CD4-positive, alpha-beta T cell (primary cell): ENCODE results near the gene MLC1. TPM values are rescaled to one million over a fixed set of nuclear protein-coding genes. Genes with fewer than 3 reads are reported as not detected.

Experiments used
- ATAC-seq: fragments of 200-7000 bp; cut with Tn5 transposase; one replicate; pipeline ENCODE4 v1.10.0; 2022; ENCODE audit warnings: mild to moderate bottlenecking; ENCODE audit not compliant: poor library complexity
- CTCF ChIA-PET: fragments of 350-600 bp; sonication (Branson Sonifier 250); formaldehyde crosslinking; loops from one replicate; lab custom pipeline; 2021; ENCODE audit warnings: antibody characterized with exemption, inconsistent platforms; lab: Charles Lee
- POLR2A ChIA-PET: fragments of 350-600 bp; sonication (Branson Sonifier 250); formaldehyde crosslinking; loops from one replicate; lab custom pipeline; 2021; ENCODE audit warnings: antibody characterized with exemption, inconsistent platforms; lab: Charles Lee
- DNase-seq, 14 experiments: peaks; one replicate each; pipeline ENCODE4 v3.0.0-alpha.2; 2013 to 2020; ENCODE audit warnings: mixed read lengths in 2 of 14
- H3K27ac ChIP-seq, 2 donors: one replicate each; pipeline versions ENCODE4 v1.5.1 to v1.7.0; 2013; ENCODE audit warnings: low read length in 2 of 2, low read depth in 1 of 2, mild to moderate bottlenecking in 1 of 2
- H3K27me3 ChIP-seq, 2 experiments: 1 replicate in 1 of 2; 2 replicates in 1 of 2; pipeline versions ENCODE4 v1.6.1 to v1.7.0; 2013; ENCODE audit warnings: low read length in 2 of 2, control low read depth in 1 of 2, mild to moderate bottlenecking in 1 of 2, moderate library complexity in 1 of 2; ENCODE audit not compliant: insufficient read depth in 2 of 2, control insufficient read depth in 1 of 2
- H3K36me3 ChIP-seq: one replicate; pipeline ENCODE4 v1.6.1; 2013; ENCODE audit warnings: low read length, control low read depth; ENCODE audit not compliant: insufficient read depth
- H3K4me1 ChIP-seq: one replicate; pipeline ENCODE4 v1.6.1; 2013; ENCODE audit warnings: low read length, control low read depth; ENCODE audit not compliant: insufficient read depth
- H3K4me3 ChIP-seq: one replicate; pipeline ENCODE4 v1.5.1; 2013; ENCODE audit warnings: mild to moderate bottlenecking, low read length, moderate library complexity
- H3K9me3 ChIP-seq, 2 experiments: 1 replicate in 1 of 2; 2 replicates in 1 of 2; pipeline versions ENCODE4 v1.6.1 to v1.7.0; 2013; ENCODE audit warnings: low read length in 2 of 2, mild to moderate bottlenecking in 2 of 2, control low read depth in 1 of 2, moderate library complexity in 1 of 2; ENCODE audit not compliant: control insufficient read depth in 1 of 2, insufficient read depth in 1 of 2
- H3K27ac Mint-ChIP-seq: one replicate; pipeline ENCODE4 v1.8.0; 2020; ENCODE audit warnings: mixed read lengths
- H3K27me3 Mint-ChIP-seq: one replicate; pipeline ENCODE4 v1.8.0; 2021; ENCODE audit warnings: mixed read lengths
- H3K36me3 Mint-ChIP-seq: one replicate; pipeline ENCODE4 v1.8.0; 2021; ENCODE audit warnings: low read depth, mixed read lengths
- H3K4me1 Mint-ChIP-seq: one replicate; pipeline ENCODE4 v1.8.0; 2021; ENCODE audit warnings: low read depth, mixed read lengths
- H3K4me3 Mint-ChIP-seq: one replicate; pipeline ENCODE4 v1.8.0; 2020; ENCODE audit warnings: mild to moderate bottlenecking, mixed read lengths
- H3K9me3 Mint-ChIP-seq: one replicate; pipeline ENCODE4 v1.8.0; 2020; ENCODE audit warnings: mixed read lengths
- intact Hi-C, 2 experiments: fragments of 100-400 bp; cut with DNase I in 1 of 2; cut with micrococcal nuclease in 1 of 2; formaldehyde crosslinking; loops; one replicate each; pipeline versions ENCODE4 v1.15.1 to v1.9.0; 2023 to 2025; cut with DNase I, micrococcal nuclease
- total RNA-seq, 174 experiments: library from RNA in 2 of 174; stranded (reverse) in 2 of 174; gene quantifications; one replicate each; pipeline ENCODE4 v1.2.3 and lab custom pipeline; 2021 to 2026
- TF ChIP-seq, protein P1 (sequence below): fragments of 200-600 bp; IDR thresholded peaks from one replicate; pipeline ENCODE4 v1.8.0; 2022; ENCODE audit warnings: antibody characterized with exemption, mild to moderate bottlenecking

The MLC1 gene
- total RNA-seq, 2 experiments from 2014 or later, result 0.16 TPM; not detected in 1

DNA sequence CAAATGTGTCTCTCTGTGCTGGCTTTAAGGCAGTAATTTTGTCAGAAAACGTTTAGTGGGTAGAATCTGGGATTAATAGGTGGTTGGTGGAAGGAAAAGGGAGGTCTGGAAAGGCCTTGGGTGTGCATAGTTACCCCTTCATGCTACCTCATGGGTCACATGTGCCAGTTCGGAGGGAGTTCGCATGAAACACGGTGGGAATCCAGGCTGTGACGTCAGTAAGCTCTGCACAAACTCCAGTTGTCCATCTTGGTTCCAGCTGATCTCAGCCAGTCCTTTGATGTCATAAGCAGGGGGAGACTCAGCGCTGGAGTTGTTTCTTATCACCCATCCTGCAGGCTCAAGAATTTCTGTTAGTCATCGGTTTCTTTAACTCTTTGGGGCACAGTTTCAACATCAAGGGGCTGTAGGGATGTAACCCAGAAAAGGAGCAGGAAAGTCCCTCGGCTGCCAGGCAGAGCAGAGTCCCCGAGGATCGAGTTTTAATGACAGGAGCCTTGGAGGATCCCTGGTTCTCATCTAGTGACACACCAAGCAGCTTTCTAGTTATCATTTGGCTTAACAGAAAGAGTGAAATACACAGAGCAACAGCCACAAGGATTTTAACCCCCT is 33.4 kb upstream of the MLC1 start:
- peaks cover 6 to 20% of the 10 kb centered on the region in 2 experiments for H3K9me3 ChIP-seq
- Mint-ChIP-seq H3K4me1 (no peaks in the 10 kb centered on the region), H3K27ac (no peak overlapping the region), H3K4me3 (no peak overlapping the region), H3K9me3 (peaks cover 2% of the 10 kb centered on the region), H3K36me3 (no peaks in the 10 kb centered on the region), H3K27me3 (peaks cover 25% of the 10 kb centered on the region)
- TF ChIP-seq, protein P1, sequence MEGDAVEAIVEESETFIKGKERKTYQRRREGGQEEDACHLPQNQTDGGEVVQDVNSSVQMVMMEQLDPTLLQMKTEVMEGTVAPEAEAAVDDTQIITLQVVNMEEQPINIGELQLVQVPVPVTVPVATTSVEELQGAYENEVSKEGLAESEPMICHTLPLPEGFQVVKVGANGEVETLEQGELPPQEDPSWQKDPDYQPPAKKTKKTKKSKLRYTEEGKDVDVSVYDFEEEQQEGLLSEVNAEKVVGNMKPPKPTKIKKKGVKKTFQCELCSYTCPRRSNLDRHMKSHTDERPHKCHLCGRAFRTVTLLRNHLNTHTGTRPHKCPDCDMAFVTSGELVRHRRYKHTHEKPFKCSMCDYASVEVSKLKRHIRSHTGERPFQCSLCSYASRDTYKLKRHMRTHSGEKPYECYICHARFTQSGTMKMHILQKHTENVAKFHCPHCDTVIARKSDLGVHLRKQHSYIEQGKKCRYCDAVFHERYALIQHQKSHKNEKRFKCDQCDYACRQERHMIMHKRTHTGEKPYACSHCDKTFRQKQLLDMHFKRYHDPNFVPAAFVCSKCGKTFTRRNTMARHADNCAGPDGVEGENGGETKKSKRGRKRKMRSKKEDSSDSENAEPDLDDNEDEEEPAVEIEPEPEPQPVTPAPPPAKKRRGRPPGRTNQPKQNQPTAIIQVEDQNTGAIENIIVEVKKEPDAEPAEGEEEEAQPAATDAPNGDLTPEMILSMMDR, result no peak
- no peak overlapping the region for H3K27ac ChIP-seq
- POLR2A ChIA-PET, result no interaction called here
- H3K27me3 ChIP-seq, result peaks cover 3 to 7% of the 10 kb centered on the region in 2 experiments
- no peak overlapping the region for H3K4me3 ChIP-seq
- CTCF ChIA-PET, result no interaction called here
- H3K36me3 ChIP-seq, result no peaks in the 10 kb centered on the region
- ATAC-seq (no peak), DNase-seq (no peak)
- intact Hi-C loops, result no loop called here
- H3K4me1 ChIP-seq, result no peaks in the 10 kb centered on the region

DNA sequence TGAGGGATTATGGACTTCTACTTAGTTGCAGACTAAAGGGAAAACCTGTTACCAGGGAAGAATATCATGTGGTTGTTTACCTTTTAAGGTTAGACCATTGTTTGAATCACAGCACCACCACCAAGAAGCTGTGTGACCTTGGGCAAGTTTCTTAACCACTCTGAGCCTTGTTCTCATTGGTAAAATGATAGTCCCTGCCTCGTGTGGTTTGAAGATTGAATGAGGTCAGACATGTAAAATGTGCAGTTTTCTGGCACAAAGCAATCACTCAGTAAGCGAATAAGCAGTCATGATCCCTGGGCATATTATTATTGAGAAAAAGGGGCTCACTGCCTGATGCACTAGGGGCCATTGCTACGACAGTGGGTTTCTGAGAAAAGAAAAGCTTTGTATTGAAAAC is 32.9 kb upstream of the MLC1 start:
- intact Hi-C loops, result no loop called here
- Mint-ChIP-seq H3K9me3 (no peaks in the 10 kb centered on the region), H3K27ac (no peak overlapping the region), H3K4me1 (no peaks in the 10 kb centered on the region), H3K36me3 (no peaks in the 10 kb centered on the region), H3K4me3 (no peak overlapping the region), H3K27me3 (peaks cover 29% of the 10 kb centered on the region)
- POLR2A ChIA-PET, result no interaction called here
- TF ChIP-seq, protein P1, result no peak
- DNase-seq (no peak), ATAC-seq (no peak)
- peaks cover under 1 to 15% of the 10 kb centered on the region in 2 experiments for H3K9me3 ChIP-seq
- H3K4me3 ChIP-seq, result no peak overlapping the region
- no peaks in the 10 kb centered on the region for H3K4me1 ChIP-seq
- no peak overlapping the region for H3K27ac ChIP-seq
- CTCF ChIA-PET, result no interaction called here
- H3K27me3 ChIP-seq, result peaks cover 4 to 7% of the 10 kb centered on the region in 2 experiments
- H3K36me3 ChIP-seq, result no peaks in the 10 kb centered on the region

DNA sequence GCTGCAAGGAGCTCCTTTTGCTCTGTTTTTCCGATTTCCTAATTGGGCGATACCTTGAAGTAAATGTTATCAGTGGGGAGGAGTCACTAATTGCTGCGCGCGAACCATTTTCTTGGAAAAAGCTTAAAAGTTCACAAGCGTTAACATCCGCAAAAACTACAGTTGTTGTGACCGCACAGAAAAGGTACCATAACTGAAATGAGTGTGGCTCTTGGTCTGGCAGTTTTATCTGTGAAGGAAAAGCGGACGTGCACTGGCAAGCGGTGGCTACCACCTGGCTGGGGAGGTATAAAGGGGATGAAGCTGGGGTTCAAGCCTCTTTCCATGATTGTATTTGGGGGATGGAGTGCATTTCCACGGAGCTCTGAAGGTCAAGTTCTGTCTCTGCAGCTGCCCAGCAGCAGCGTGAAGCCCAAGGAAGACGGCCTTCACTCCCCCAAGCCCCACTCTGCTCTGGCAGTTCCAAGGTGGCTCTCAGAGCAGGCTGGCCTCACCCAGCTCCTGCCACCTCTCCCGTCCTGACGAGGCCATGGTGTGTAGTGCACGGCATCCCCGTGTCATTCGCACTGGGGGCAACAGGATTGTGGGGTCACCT is 32.0 kb upstream of the MLC1 start:
- H3K36me3 Mint-ChIP-seq, result no peaks in the 10 kb centered on the region
- peaks cover 36% of the 10 kb centered on the region for H3K27me3 Mint-ChIP-seq
- no peak overlapping the region for H3K27ac Mint-ChIP-seq
- intact Hi-C loops, result no loop called here
- no peak overlapping the region for H3K27ac ChIP-seq
- H3K4me1 ChIP-seq, result peaks cover 6% of the 10 kb centered on the region
- H3K9me3 ChIP-seq, result peaks cover 0 to 9% of the 10 kb centered on the region in 2 experiments
- TF ChIP-seq, protein P1, result no peak
- ATAC-seq, result no peak
- POLR2A ChIA-PET, result no interaction called here
- no peak for DNase-seq
- H3K4me1 Mint-ChIP-seq, result no peaks in the 10 kb centered on the region
- CTCF ChIA-PET, result interaction anchor here (0.6 to 1.1 kb wide), 3 partner anchors 9 to 37 kb away, joined by 3 to 5 read pairs (median 5); no protein-coding TSS in a partner anchor
- peaks cover 7 to 8% of the 10 kb centered on the region in 2 experiments for H3K27me3 ChIP-seq
- no peaks in the 10 kb centered on the region for H3K36me3 ChIP-seq
- no peak overlapping the region for H3K4me3 Mint-ChIP-seq
- H3K9me3 Mint-ChIP-seq, result no peaks in the 10 kb centered on the region
- H3K4me3 ChIP-seq, result no peak overlapping the region
